Naive thymus-derived CD4-positive, alpha-beta T cell (primary cell): ENCODE measurements around the gene ARHGAP19. TPM values are rescaled to one million over a fixed set of nuclear protein-coding genes. Genes with fewer than 3 reads are reported as not detected.

Experiments
- ATAC-seq: fragments of 150-1000 bp; cut with Tn5 transposase; 2 replicates; pipeline ENCODE4 v1.10.0; 2021; ENCODE audit warnings: mild to moderate bottlenecking, moderate library complexity
- CTCF ChIA-PET: fragments of 350-600 bp; sonication (Branson Sonifier 250); formaldehyde crosslinking; loops from one replicate; lab custom pipeline; 2021; ENCODE audit warnings: antibody characterized with exemption; lab: Charles Lee
- POLR2A ChIA-PET: fragments of 350-600 bp; sonication (Branson Sonifier 250); formaldehyde crosslinking; loops from one replicate; lab custom pipeline; 2021; ENCODE audit warnings: antibody characterized with exemption, inconsistent platforms; lab: Charles Lee
- DNase-seq, 9 donors: peaks; one replicate each; pipeline versions ENCODE4 v3.0.0 to v3.0.0-alpha.2; 2020 to 2022; ENCODE audit warnings: mixed read lengths in 1 of 9
- H3K27ac ChIP-seq: one replicate; pipeline ENCODE4 v1.7.0; 2013; ENCODE audit warnings: mild to moderate bottlenecking, low read depth, low read length, moderate library complexity
- H3K27me3 ChIP-seq, 2 donors: one replicate each; pipeline ENCODE4 v1.7.0; 2013; ENCODE audit warnings: low read length in 2 of 2, mild to moderate bottlenecking in 2 of 2, moderate library complexity in 2 of 2; ENCODE audit not compliant: control insufficient read depth in 2 of 2, insufficient read depth in 2 of 2
- H3K36me3 ChIP-seq, 3 experiments: 1 replicate in 2 of 3; 2 replicates in 1 of 3; pipeline ENCODE4 v1.7.0; 2013; ENCODE audit warnings: low read length in 3 of 3, mild to moderate bottlenecking in 3 of 3, moderate library complexity in 1 of 3; ENCODE audit not compliant: insufficient read depth in 3 of 3, control insufficient read depth in 2 of 3
- H3K4me1 ChIP-seq, 2 donors: one replicate each; pipeline ENCODE4 v1.7.0; 2013; ENCODE audit warnings: low read length in 2 of 2, mild to moderate bottlenecking in 2 of 2, moderate library complexity in 1 of 2; ENCODE audit not compliant: control insufficient read depth in 2 of 2, insufficient read depth in 2 of 2
- H3K4me3 ChIP-seq: 2 replicates; pipeline ENCODE4 v1.7.0; 2013; ENCODE audit warnings: mild to moderate bottlenecking, low read length
- H3K9me3 ChIP-seq, 3 experiments: 1 replicate in 2 of 3; 2 replicates in 1 of 3; pipeline ENCODE4 v1.7.0; 2013; ENCODE audit warnings: low read length in 3 of 3; ENCODE audit not compliant: control insufficient read depth in 2 of 3
- H3K27ac Mint-ChIP-seq, 9 donors: one replicate each; pipeline ENCODE4 v1.8.0; 2020 to 2022; ENCODE audit warnings: mixed read lengths in 9 of 9, mild to moderate bottlenecking in 8 of 9, moderate library complexity in 5 of 9, inconsistent platforms in 2 of 9
- H3K27me3 Mint-ChIP-seq, 5 donors: one replicate each; pipeline ENCODE4 v1.8.0; 2021 to 2022; ENCODE audit warnings: mixed read lengths in 5 of 5, mild to moderate bottlenecking in 1 of 5
- H3K36me3 Mint-ChIP-seq, 5 donors: one replicate each; pipeline ENCODE4 v1.8.0; 2020 to 2022; ENCODE audit warnings: mixed read lengths in 5 of 5, mild to moderate bottlenecking in 3 of 5, inconsistent platforms in 1 of 5
- H3K4me1 Mint-ChIP-seq, 7 donors: one replicate each; pipeline ENCODE4 v1.8.0; 2020 to 2022; ENCODE audit warnings: mixed read lengths in 7 of 7, mild to moderate bottlenecking in 3 of 7, inconsistent platforms in 1 of 7
- H3K4me3 Mint-ChIP-seq, 10 donors: one replicate each; pipeline ENCODE4 v1.8.0; 2020 to 2022; ENCODE audit warnings: mild to moderate bottlenecking in 10 of 10, mixed read lengths in 10 of 10, moderate library complexity in 6 of 10, inconsistent platforms in 2 of 10
- H3K9me3 Mint-ChIP-seq, 11 donors: one replicate each; pipeline ENCODE4 v1.8.0; 2020 to 2022; ENCODE audit warnings: mixed read lengths in 11 of 11, mild to moderate bottlenecking in 4 of 11, inconsistent platforms in 1 of 11, moderate library complexity in 1 of 11
- intact Hi-C, 2 donors: fragments of 100-400 bp; cut with micrococcal nuclease; formaldehyde crosslinking; loops; one replicate each; pipeline ENCODE4 v1.15.1; 2023
- polyA plus RNA-seq, 2 donors: library from polyadenylated mRNA; unstranded; fragments of 300-500 nt; fragmentation: Illumina TruSeq; gene quantifications; one replicate each; pipeline ENCODE4 v1.2.3, GENCODE V29; 2021
- total RNA-seq, 6 experiments: library from RNA in 5 of 6; stranded (reverse) in 5 of 6; gene quantifications; 1 replicate in 5 of 6; 2 replicates in 1 of 6; pipeline ENCODE4 v1.2.3 and lab custom pipeline; 2021 to 2026

ARHGAP19 gene
- total and polyA plus RNA-seq, 7 experiments from 2014 or later: 5.7 to 40.1 (median 14.8) TPM

DNA sequence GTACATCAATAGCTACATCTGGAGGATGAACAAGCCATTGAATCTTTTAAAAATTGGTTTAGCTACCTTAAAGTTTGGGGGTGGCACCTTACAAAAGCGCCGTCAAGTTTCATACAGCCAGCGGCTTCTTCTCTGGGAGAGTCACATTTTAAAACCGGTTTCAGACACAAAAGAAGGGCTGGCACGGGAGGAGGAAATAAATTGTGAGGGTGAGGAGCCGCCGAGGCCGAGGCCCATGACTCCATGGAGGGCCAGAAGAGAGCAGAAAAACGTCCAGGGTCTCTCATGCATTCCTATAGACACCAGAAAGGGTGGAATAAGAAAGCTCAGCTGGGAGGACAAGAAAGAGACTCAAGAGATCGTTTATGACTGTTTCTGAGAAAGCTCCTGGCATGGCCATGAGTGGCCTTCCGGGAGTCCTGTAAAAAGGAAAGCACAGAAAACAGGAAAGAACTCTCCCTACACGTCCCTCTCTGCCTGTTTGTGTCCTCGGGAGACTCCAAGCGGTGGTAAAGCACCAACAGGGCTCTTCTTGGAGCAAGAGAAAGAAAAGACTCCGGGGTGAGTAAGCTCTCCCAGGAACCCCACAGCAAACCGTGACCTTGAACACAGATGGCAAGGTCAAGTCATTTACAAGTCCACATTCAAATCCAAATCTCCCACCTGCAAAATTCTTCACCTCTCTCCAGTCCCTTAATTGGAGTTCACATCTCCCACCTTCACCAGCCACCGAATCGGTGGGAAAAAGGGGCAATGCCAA, 40.3 kb upstream of the ARHGAP19 start:
- no peaks in the 10 kb centered on the region for H3K9me3 Mint-ChIP-seq
- H3K4me1 ChIP-seq: peaks cover 20 to 24% of the 10 kb centered on the region in 2 donors
- ChIA-PET POLR2A (interaction anchor here (1.1 to 8.3 kb wide), 5 partner anchors 10 to 54 kb away, joined by 4 to 139 read pairs (median 20); partner anchors contain the start of genes ARHGAP19 and FRAT1), CTCF (interaction anchor here (1.1 to 4.9 kb wide), 5 partner anchors 13 to 68 kb away, joined by 3 to 31 read pairs (median 6); partner anchors contain the start of genes FRAT1 and RRP12)
- DNase-seq (no peak), ATAC-seq (no peak)
- intact Hi-C loops: loop anchor here (1.0 to 10.0 kb wide), 6 partner anchors 12 to 748 kb away; partner anchors contain the start of genes EXOSC1 (in 1 of the 2), PI4K2A (in 1 of the 2), TM9SF3 (in 1 of the 2) and ZDHHC16 (in 1 of the 2)
- H3K27me3 ChIP-seq: no peaks in the 10 kb centered on the region
- H3K9me3 ChIP-seq: no peaks in the 10 kb centered on the region
- H3K4me3 ChIP-seq: peak overlapping the region; percentile 66
- H3K4me1 Mint-ChIP-seq: peaks cover 35 to 64% (median 57%) of the 10 kb centered on the region in 7 donors
- H3K36me3 ChIP-seq: peaks cover 0 to 14% (median 0%) of the 10 kb centered on the region in 3 experiments
- H3K4me3 Mint-ChIP-seq: peak overlapping the region; percentile 88 to 98 (median 94)
- H3K36me3 Mint-ChIP-seq: peaks cover 5 to 17% (median 8%) of the 10 kb centered on the region in 5 donors
- H3K27ac Mint-ChIP-seq: peak overlapping the region; percentile 84 to 97 (median 89)
- H3K27me3 Mint-ChIP-seq: peaks cover 0 to 20% (median 0%) of the 10 kb centered on the region in 5 donors
- H3K27ac ChIP-seq: peak overlapping the region; percentile 97

GRCh38 chr10:97331153-97331703, 38.8 kb upstream of the ARHGAP19 start:
- CTCF ChIA-PET: interaction anchor here (1.2 to 4.9 kb wide), 3 partner anchors 10 to 24 kb away, joined by 3 to 31 read pairs (median 4); partner anchors contain the start of gene FRAT1
- DNase-seq (no peak), ATAC-seq (no peak)
- intact Hi-C loops: loop anchor here (5.0 to 10.0 kb wide), 4 partner anchors 54 to 746 kb away; partner anchors contain the start of genes EXOSC1 (in 1 of the 2), PI4K2A (in 1 of the 2), TM9SF3 (in 1 of the 2) and ZDHHC16 (in 1 of the 2)
- H3K27me3 ChIP-seq: no peaks in the 10 kb centered on the region
- Mint-ChIP-seq H3K27ac (peak overlapping the region in 6 of 9 donors; percentile 2 to 89 (median 51)), H3K4me3 (peak overlapping the region; percentile 1 to 98 (median 88)), H3K27me3 (peaks cover 0 to 5% (median 0%) of the 10 kb centered on the region in 5 donors), H3K36me3 (peaks cover 5 to 17% (median 8%) of the 10 kb centered on the region in 5 donors), H3K4me1 (peaks cover 35 to 75% (median 72%) of the 10 kb centered on the region in 7 donors), H3K9me3 (no peaks in the 10 kb centered on the region)
- POLR2A ChIA-PET: interaction anchor here (0.6 to 8.3 kb wide), 9 partner anchors 8 to 301 kb away, joined by 3 to 139 read pairs (median 5); partner anchors contain the start of genes FRAT1 and RRP12
- peaks cover 0 to 14% (median 0%) of the 10 kb centered on the region in 3 experiments for H3K36me3 ChIP-seq
- peaks cover 20 to 28% of the 10 kb centered on the region in 2 donors for H3K4me1 ChIP-seq
- no peak overlapping the region for H3K27ac ChIP-seq
- H3K9me3 ChIP-seq: no peaks in the 10 kb centered on the region
- no peak overlapping the region for H3K4me3 ChIP-seq

GRCh38 chr10:97329766-97330165, 37.3 kb upstream of the ARHGAP19 start:
- H3K4me3 Mint-ChIP-seq: peak overlapping the region in 5 of 10 donors; percentile 19 to 98 (median 43)
- no peak for ATAC-seq
- DNase-seq: no peak
- ChIA-PET CTCF (interaction anchor here (4.9 kb wide), 1 partner anchor 10 kb away, joined by 31 read pairs; the partner anchor contains the start of gene FRAT1), POLR2A (interaction anchor here (1.5 to 8.3 kb wide), 2 partner anchors 11 kb away, joined by 5 to 139 read pairs; partner anchors contain the start of gene FRAT1)
- Histone ChIP-seq H3K27ac (no peak overlapping the region), H3K9me3 (no peaks in the 10 kb centered on the region), H3K4me3 (no peak overlapping the region), H3K27me3 (no peaks in the 10 kb centered on the region), H3K36me3 (peaks cover 0 to 14% (median 0%) of the 10 kb centered on the region in 3 experiments), H3K4me1 (peaks cover 20 to 28% of the 10 kb centered on the region in 2 donors)
- peaks cover 35 to 78% (median 72%) of the 10 kb centered on the region in 7 donors for H3K4me1 Mint-ChIP-seq
- H3K9me3 Mint-ChIP-seq: no peaks in the 10 kb centered on the region
- peaks cover 5 to 17% (median 8%) of the 10 kb centered on the region in 5 donors for H3K36me3 Mint-ChIP-seq
- H3K27ac Mint-ChIP-seq: peak overlapping the region in 5 of 9 donors; percentile 4 to 67 (median 7)
- intact Hi-C loops: loop anchor here (5.0 to 10.0 kb wide), 4 partner anchors 52 to 745 kb away; partner anchors contain the start of genes EXOSC1 (in 1 of the 2), PI4K2A (in 1 of the 2), TM9SF3 (in 1 of the 2) and ZDHHC16 (in 1 of the 2)
- no peaks in the 10 kb centered on the region for H3K27me3 Mint-ChIP-seq

DNA sequence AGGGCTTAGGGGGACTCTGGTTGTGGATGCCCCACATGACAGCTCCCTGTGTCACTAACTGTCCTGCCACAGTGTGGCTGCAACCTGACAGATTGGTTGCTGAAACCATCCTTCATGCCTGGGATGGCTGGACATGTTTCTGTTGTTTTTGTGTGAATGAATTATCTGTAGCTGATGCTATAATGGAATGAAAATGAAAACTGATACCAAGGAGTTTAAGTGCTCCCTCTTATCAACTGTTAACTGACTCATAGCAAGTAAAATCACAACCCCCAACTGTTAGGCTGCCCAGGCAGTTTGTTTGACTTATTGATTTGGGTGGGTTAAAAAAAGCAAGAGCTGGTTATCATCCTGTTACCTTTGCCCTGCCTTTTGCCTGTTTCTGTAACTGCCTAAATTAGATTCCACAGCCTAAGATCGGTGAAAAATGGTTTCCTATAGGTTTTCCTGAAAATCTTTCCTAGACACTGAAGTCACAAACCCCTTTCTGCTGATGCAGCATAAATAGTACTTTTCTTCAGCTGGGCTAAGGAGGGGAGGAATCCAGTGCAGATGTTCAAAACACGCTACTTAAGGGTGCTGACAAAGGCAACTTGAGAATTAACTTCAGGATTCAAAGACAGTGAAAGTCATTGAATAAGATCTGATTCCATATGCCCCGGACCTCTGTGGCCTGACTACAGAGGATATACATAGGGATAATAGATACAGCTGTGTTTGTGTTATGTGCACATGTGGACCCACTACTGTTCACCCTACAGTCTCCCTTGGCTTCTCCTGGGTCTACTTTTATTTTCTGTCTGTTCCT, 36.4 kb upstream of the ARHGAP19 start:
- Mint-ChIP-seq H3K4me1 (peaks cover 35 to 78% (median 72%) of the 10 kb centered on the region in 7 donors), H3K27ac (peak overlapping the region in 7 of 9 donors; percentile 7 to 78 (median 47)), H3K4me3 (peak overlapping the region in 1 of 10 donors; percentile 23), H3K9me3 (no peaks in the 10 kb centered on the region), H3K36me3 (peaks cover 5 to 17% (median 8%) of the 10 kb centered on the region in 5 donors), H3K27me3 (no peaks in the 10 kb centered on the region)
- no peak for DNase-seq
- POLR2A ChIA-PET: interaction anchor here (0.8 to 8.3 kb wide), 2 partner anchors 11 to 30 kb away, joined by 3 to 139 read pairs; partner anchors contain the start of gene FRAT1
- H3K36me3 ChIP-seq: peaks cover 0 to 9% (median 0%) of the 10 kb centered on the region in 3 experiments
- H3K27me3 ChIP-seq: no peaks in the 10 kb centered on the region
- ATAC-seq: no peak
- H3K27ac ChIP-seq: no peak overlapping the region
- H3K4me3 ChIP-seq: no peak overlapping the region
- CTCF ChIA-PET: interaction anchor here (0.6 to 1.6 kb wide), 2 partner anchors 9 to 15 kb away, joined by 3 to 4 read pairs; partner anchors contain the start of gene FRAT1
- intact Hi-C loops: no loop called here
- peaks cover 20 to 28% of the 10 kb centered on the region in 2 donors for H3K4me1 ChIP-seq
- no peaks in the 10 kb centered on the region for H3K9me3 ChIP-seq

DNA sequence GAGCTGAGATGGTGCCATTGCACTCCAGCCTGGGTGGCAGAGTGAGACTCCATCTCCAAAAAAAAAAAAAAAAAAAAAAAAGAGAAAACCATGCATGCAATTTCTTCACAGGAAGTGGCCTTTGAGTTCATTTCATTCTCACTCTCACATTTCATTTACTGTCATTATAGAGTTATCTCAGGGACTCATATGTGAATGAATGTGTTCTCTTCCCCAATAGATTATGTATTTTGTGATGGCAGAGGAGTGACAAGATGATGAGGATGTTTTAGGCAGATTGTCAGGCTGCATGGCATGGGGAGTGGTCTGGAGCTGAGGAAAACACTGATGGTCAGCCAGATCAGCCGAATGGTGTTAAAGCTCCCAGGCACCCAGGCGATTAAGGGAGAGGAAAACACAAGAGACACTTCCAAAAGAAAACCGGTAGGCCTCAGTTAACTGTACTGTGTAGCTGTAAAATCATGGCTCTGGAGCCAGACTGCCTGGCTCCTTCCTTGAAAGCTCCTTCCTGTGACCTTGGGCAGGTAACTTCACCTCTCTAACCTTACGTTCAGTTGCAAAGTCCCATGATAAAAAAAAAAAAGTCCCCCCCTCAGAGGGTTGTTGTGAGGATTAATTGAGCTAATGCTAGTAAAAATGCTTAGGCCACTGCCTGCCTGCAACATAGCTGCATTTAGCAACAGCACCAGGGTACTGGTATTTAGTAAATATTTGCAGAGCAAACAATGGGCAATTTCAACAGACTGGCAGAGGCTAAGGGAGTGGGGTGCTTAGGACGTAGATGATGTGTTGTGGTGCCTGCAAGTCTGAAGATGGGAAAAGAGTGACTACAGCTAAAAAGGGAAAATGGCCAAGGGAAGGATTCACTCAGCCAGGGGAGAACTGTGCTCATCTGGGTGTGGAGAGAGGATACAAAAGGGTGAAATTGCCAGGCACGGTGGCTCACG, 35.2 kb upstream of the ARHGAP19 start:
- ATAC-seq (no peak), DNase-seq (no peak)
- H3K27me3 Mint-ChIP-seq: no peaks in the 10 kb centered on the region
- H3K9me3 ChIP-seq: no peaks in the 10 kb centered on the region
- H3K4me3 Mint-ChIP-seq: peak overlapping the region in 1 of 10 donors; percentile 19
- ChIA-PET POLR2A (interaction anchor here (8.3 kb wide), 1 partner anchor 9 kb away, joined by 139 read pairs; the partner anchor contains the start of gene FRAT1), CTCF (interaction anchor here (0.7 to 1.6 kb wide), 3 partner anchors 8 to 80 kb away, joined by 4 read pairs; partner anchors contain the start of gene FRAT1)
- no peaks in the 10 kb centered on the region for H3K27me3 ChIP-seq
- H3K27ac ChIP-seq: no peak overlapping the region
- no peaks in the 10 kb centered on the region for H3K9me3 Mint-ChIP-seq
- peaks cover 13 to 21% of the 10 kb centered on the region in 2 donors for H3K4me1 ChIP-seq
- H3K27ac Mint-ChIP-seq: peak overlapping the region in 8 of 9 donors; percentile 20 to 84 (median 67)
- intact Hi-C loops: no loop called here
- peaks cover 0 to 9% (median 0%) of the 10 kb centered on the region in 3 experiments for H3K36me3 ChIP-seq
- peaks cover 25 to 68% (median 63%) of the 10 kb centered on the region in 7 donors for H3K4me1 Mint-ChIP-seq
- H3K4me3 ChIP-seq: no peak overlapping the region
- H3K36me3 Mint-ChIP-seq: peaks cover 0 to 17% (median 8%) of the 10 kb centered on the region in 5 donors
